ENCODE measurements around the gene SLC12A8. TPM values are rescaled to one million over a fixed set of nuclear protein-coding genes. Genes with fewer than 3 reads are reported as not detected.
A peak's percentile ranks its signal among the peaks of the same experiment; 100 is the strongest.

SLC12A8 gene
- total and polyA plus RNA-seq, 2 experiments from 2014 or later: 3.1 to 3.4 TPM

- TF ChIP-seq CTCF (IDR thresholded peaks at IDR 0.05; ENCODE audit: low read depth, low read length): no peak
- DNase-seq (ENCODE audit: low read depth in 1 of 2, low spot score in 1 of 2): no peak
- Histone ChIP-seq H3K27ac (no peak overlapping the region), H3K9me3 (ENCODE audit: low read depth) (no peaks in the 10 kb centered on the region), H3K4me1 (ENCODE audit: low read depth) (peaks cover 14% of the 10 kb centered on the region), H3K4me3 (no peak overlapping the region), H3K36me3 (no peaks in the 10 kb centered on the region), H3K27me3 (no peaks in the 10 kb centered on the region)
Measured at GRCh38 chr3:125179143-125179883, 33.2 kb downstream of the SLC12A8 start.

GRCh38 chr3:125177746-125178145 is 34.8 kb downstream of the SLC12A8 start:
- H3K4me1 ChIP-seq (ENCODE audit: low read depth): peaks cover 14% of the 10 kb centered on the region
- no peaks in the 10 kb centered on the region for H3K36me3 ChIP-seq
- no peak for DNase-seq (ENCODE audit: low read depth in 1 of 2, low spot score in 1 of 2)
- peak overlapping the region; percentile 50 for H3K27ac ChIP-seq
- H3K9me3 ChIP-seq (ENCODE audit: low read depth): no peaks in the 10 kb centered on the region
- no peak overlapping the region for H3K4me3 ChIP-seq
- H3K27me3 ChIP-seq: no peaks in the 10 kb centered on the region
- TF ChIP-seq CTCF (IDR thresholded peaks at IDR 0.05; ENCODE audit: low read depth, low read length): no peak

GRCh38 chr3:125175295-125176078 is 37.1 kb downstream of the SLC12A8 start:
- no peak for DNase-seq (ENCODE audit: low read depth in 1 of 2, low spot score in 1 of 2)
- H3K27ac ChIP-seq: no peak overlapping the region

GRCh38 chr3:125172346-125172745 is 40.2 kb downstream of the SLC12A8 start:
- Histone ChIP-seq H3K4me3 (no peak overlapping the region), H3K9me3 (ENCODE audit: low read depth) (no peaks in the 10 kb centered on the region), H3K27ac (no peak overlapping the region), H3K36me3 (no peaks in the 10 kb centered on the region), H3K4me1 (ENCODE audit: low read depth) (no peaks in the 10 kb centered on the region), H3K27me3 (no peaks in the 10 kb centered on the region)
- no peak for DNase-seq (ENCODE audit: low read depth in 1 of 2, low spot score in 1 of 2)
- TF ChIP-seq CTCF (IDR thresholded peaks at IDR 0.05; ENCODE audit: low read depth, low read length): no peak

More at GRCh38 chr3:125175295-125176078, 37.1 kb downstream of the SLC12A8 start:
- peaks cover 14% of the 10 kb centered on the region for H3K4me1 ChIP-seq (ENCODE audit: low read depth)
- H3K36me3 ChIP-seq: no peaks in the 10 kb centered on the region
- no peak for TF ChIP-seq CTCF (IDR thresholded peaks at IDR 0.05; ENCODE audit: low read depth, low read length)
- H3K27me3 ChIP-seq: no peaks in the 10 kb centered on the region
- no peaks in the 10 kb centered on the region for H3K9me3 ChIP-seq (ENCODE audit: low read depth)
- no peak overlapping the region for H3K4me3 ChIP-seq

- no peak for TF ChIP-seq CTCF (IDR thresholded peaks at IDR 0.05; ENCODE audit: low read depth, low read length)
- Histone ChIP-seq H3K36me3 (no peaks in the 10 kb centered on the region), H3K9me3 (ENCODE audit: low read depth) (no peaks in the 10 kb centered on the region), H3K27me3 (no peaks in the 10 kb centered on the region), H3K4me3 (no peak overlapping the region), H3K4me1 (ENCODE audit: low read depth) (no peaks in the 10 kb centered on the region), H3K27ac (no peak overlapping the region)
- peak in 1 of 2 donors; percentile 18 for DNase-seq (ENCODE audit: low read depth in 1 of 2, low spot score in 1 of 2)
Measured at GRCh38 chr3:125168711-125169393, 43.7 kb downstream of the SLC12A8 start.

All from cardiac muscle cell (in vitro differentiated cells and primary cell).